ENCODE results near the gene TMEM185A. TPM values are rescaled to one million over a fixed set of nuclear protein-coding genes. Genes with fewer than 3 reads are reported as not detected.

TMEM185A gene
- total and polyA plus RNA-seq, 2 donors (not counting 1 experiment from before 2014, with no cell fraction given): 17.3 to 24.9 TPM

DNA sequence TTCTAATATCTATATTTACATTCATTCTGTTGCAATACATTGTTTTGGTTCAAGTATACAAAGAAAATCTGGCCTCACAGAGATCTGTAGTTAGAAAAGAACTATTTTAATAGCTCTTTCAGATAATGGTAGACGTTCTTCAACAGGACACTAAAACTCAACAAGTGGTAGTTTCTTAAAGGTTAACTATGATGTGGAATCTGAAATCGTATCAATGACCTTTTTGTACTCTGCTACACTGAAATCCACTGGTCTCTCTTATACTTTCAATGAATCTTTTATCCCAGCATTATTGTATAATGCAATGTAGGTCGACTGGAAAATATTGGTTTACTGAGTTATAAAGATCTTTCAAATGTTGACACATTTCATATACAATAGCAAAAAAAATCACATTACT is 12.7 kb downstream of the TMEM185A start:
- Histone ChIP-seq H2AFZ (ENCODE audit: low read length) (no peak overlapping the region), H3K9me3 (ENCODE audit: control insufficient read depth, insufficient read depth, low read depth, low read length) (no peaks in the 10 kb centered on the region), H3K79me2 (ENCODE audit: control insufficient read depth, insufficient read depth, low read length) (no peaks in the 10 kb centered on the region), H3K36me3 (ENCODE audit: control insufficient read depth, insufficient read depth, low read length) (no peaks in the 10 kb centered on the region), H3K4me3 (replicated peaks in 1 of 4; ENCODE audit: control extremely low read depth in 1 of 4, insufficient read depth in 1 of 4, low read depth in 3 of 4, low read length in 4 of 4) (no peak overlapping the region), H3K27me3 (ENCODE audit: control insufficient read depth, insufficient read depth, low read length) (no peaks in the 10 kb centered on the region), H3K4me2 (ENCODE audit: extremely low read depth, insufficient read depth, low read length) (no peak overlapping the region), H3K27ac (ENCODE audit: insufficient read depth, low read length) (no peak overlapping the region), H4K20me1 (ENCODE audit: control insufficient read depth, extremely low read depth, insufficient read depth, low read length) (no peaks in the 10 kb centered on the region), H3K4me1 (ENCODE audit: control insufficient read depth, extremely low read depth, insufficient read depth, low read length) (no peaks in the 10 kb centered on the region), H3K9ac (ENCODE audit: insufficient read depth, low read length) (no peak overlapping the region)
- TF ChIP-seq, protein P1, sequence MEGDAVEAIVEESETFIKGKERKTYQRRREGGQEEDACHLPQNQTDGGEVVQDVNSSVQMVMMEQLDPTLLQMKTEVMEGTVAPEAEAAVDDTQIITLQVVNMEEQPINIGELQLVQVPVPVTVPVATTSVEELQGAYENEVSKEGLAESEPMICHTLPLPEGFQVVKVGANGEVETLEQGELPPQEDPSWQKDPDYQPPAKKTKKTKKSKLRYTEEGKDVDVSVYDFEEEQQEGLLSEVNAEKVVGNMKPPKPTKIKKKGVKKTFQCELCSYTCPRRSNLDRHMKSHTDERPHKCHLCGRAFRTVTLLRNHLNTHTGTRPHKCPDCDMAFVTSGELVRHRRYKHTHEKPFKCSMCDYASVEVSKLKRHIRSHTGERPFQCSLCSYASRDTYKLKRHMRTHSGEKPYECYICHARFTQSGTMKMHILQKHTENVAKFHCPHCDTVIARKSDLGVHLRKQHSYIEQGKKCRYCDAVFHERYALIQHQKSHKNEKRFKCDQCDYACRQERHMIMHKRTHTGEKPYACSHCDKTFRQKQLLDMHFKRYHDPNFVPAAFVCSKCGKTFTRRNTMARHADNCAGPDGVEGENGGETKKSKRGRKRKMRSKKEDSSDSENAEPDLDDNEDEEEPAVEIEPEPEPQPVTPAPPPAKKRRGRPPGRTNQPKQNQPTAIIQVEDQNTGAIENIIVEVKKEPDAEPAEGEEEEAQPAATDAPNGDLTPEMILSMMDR (conservative IDR thresholded peaks at IDR 0.05 in 1 of 2, IDR thresholded peaks at IDR 0.05 in 1 of 2; ENCODE audit: low read depth in 1 of 2, low read length in 2 of 2): no peak
- TF ChIP-seq EZH2 (IDR thresholded peaks at IDR 0.05; ENCODE audit: low read length, missing control alignments): no peak
- DNase-seq (ENCODE audit: low read depth in 2 of 2): no peak

DNA sequence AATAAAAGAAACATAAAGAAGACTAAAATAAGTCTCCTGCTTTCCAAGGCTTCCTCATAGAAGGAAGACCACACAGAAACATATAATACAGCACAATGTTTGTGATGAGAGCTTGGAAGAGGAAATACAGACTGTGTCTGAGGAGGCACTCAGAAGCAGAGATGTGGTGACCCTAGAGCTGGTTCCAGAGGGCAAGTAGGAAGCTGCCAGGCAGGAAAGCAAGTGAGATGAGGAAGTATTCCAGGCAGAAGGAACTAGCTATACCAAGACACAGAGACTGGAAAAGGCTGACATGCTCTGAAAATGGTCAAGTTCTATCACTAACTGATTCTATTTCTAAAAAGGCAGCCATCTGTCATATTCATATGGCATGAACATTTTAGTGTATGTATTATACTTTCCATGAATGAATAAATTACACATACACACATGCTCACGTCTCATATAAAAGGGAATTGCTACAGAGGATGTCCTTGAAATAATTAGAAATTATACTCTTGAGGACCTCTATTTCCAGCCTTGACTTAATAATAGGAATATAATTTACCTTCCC is 19.9 kb downstream of the TMEM185A start:
- Histone ChIP-seq H3K27ac (ENCODE audit: insufficient read depth, low read length) (no peak overlapping the region), H3K9ac (ENCODE audit: insufficient read depth, low read length) (no peak overlapping the region), H3K79me2 (ENCODE audit: control insufficient read depth, insufficient read depth, low read length) (no peaks in the 10 kb centered on the region), H2AFZ (ENCODE audit: low read length) (no peak overlapping the region), H3K4me1 (ENCODE audit: control insufficient read depth, extremely low read depth, insufficient read depth, low read length) (no peaks in the 10 kb centered on the region), H3K4me3 (replicated peaks in 1 of 4; ENCODE audit: control extremely low read depth in 1 of 4, insufficient read depth in 1 of 4, low read depth in 3 of 4, low read length in 4 of 4) (no peak overlapping the region), H3K9me3 (ENCODE audit: control insufficient read depth, insufficient read depth, low read depth, low read length) (no peaks in the 10 kb centered on the region), H3K4me2 (ENCODE audit: extremely low read depth, insufficient read depth, low read length) (no peak overlapping the region), H3K27me3 (ENCODE audit: control insufficient read depth, insufficient read depth, low read length) (no peaks in the 10 kb centered on the region), H4K20me1 (ENCODE audit: control insufficient read depth, extremely low read depth, insufficient read depth, low read length) (no peaks in the 10 kb centered on the region), H3K36me3 (ENCODE audit: control insufficient read depth, insufficient read depth, low read length) (no peaks in the 10 kb centered on the region)
- no peak for TF ChIP-seq EZH2 (IDR thresholded peaks at IDR 0.05; ENCODE audit: low read length, missing control alignments)
- TF ChIP-seq, protein P1 (conservative IDR thresholded peaks at IDR 0.05 in 1 of 2, IDR thresholded peaks at IDR 0.05 in 1 of 2; ENCODE audit: low read depth in 1 of 2, low read length in 2 of 2): no peak
- no peak for DNase-seq (ENCODE audit: low read depth in 2 of 2)

DNA sequence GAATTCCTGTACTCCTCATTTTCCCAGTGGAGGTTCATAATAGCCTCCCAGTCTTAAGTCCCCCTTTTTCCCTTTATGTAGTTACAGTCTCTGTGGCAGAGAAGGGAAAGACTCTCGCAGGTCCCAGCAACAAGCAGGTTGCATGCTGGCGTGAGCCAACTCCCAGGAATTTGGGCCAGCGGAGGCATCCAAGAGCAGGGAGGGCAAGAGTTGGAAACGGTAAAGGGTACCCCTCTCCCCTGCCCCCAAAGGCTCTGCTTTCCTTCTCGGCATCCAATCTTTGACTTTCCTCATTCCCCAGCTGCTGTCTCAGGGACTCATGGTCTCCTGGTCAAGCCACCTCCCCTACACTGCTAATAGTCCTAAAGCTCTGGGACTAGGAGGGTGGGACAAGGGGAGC is 21.1 kb downstream of the TMEM185A start:
- Histone ChIP-seq H3K27me3 (ENCODE audit: control insufficient read depth, insufficient read depth, low read length) (no peaks in the 10 kb centered on the region), H3K4me2 (ENCODE audit: extremely low read depth, insufficient read depth, low read length) (no peak overlapping the region), H3K9me3 (ENCODE audit: control insufficient read depth, insufficient read depth, low read depth, low read length) (no peaks in the 10 kb centered on the region), H3K4me3 (replicated peaks in 1 of 4; ENCODE audit: control extremely low read depth in 1 of 4, insufficient read depth in 1 of 4, low read depth in 3 of 4, low read length in 4 of 4) (no peak overlapping the region), H3K4me1 (ENCODE audit: control insufficient read depth, extremely low read depth, insufficient read depth, low read length) (no peaks in the 10 kb centered on the region), H4K20me1 (ENCODE audit: control insufficient read depth, extremely low read depth, insufficient read depth, low read length) (no peaks in the 10 kb centered on the region), H3K9ac (ENCODE audit: insufficient read depth, low read length) (no peak overlapping the region), H2AFZ (ENCODE audit: low read length) (no peak overlapping the region), H3K79me2 (ENCODE audit: control insufficient read depth, insufficient read depth, low read length) (no peaks in the 10 kb centered on the region), H3K27ac (ENCODE audit: insufficient read depth, low read length) (no peak overlapping the region), H3K36me3 (ENCODE audit: control insufficient read depth, insufficient read depth, low read length) (no peaks in the 10 kb centered on the region)
- no peak for DNase-seq (ENCODE audit: low read depth in 2 of 2)
- no peak for TF ChIP-seq EZH2 (IDR thresholded peaks at IDR 0.05; ENCODE audit: low read length, missing control alignments)
- TF ChIP-seq, protein P1 (conservative IDR thresholded peaks at IDR 0.05 in 1 of 2, IDR thresholded peaks at IDR 0.05 in 1 of 2; ENCODE audit: low read depth in 1 of 2, low read length in 2 of 2): no peak
